Memory B cell (primary cell): ENCODE measurements around the gene BICRAL.
A peak's percentile ranks its signal among the peaks of the same experiment; 100 is the strongest.
"Not testable (repeated sequence)": the region's sequence is repeated elsewhere in the genome, so short reads cannot be mapped to it uniquely, and the experiment has no call there.

ENCODE experiments used
- ATAC-seq: fragments of 150-1000 bp; cut with Tn5 transposase; 2 replicates; pipeline ENCODE4 v1.10.0; 2021; ENCODE audit warnings: low read depth, mild to moderate bottlenecking, moderate library complexity
- DNase-seq, 2 donors: peaks; one replicate each; pipeline ENCODE4 v3.0.0; 2022; ENCODE audit warnings: low spot score in 2 of 2
- H3K27ac Mint-ChIP-seq: one replicate; pipeline ENCODE4 v1.8.0; 2022; ENCODE audit warnings: mild to moderate bottlenecking, moderate library complexity, mixed read lengths
- H3K27me3 Mint-ChIP-seq: one replicate; pipeline ENCODE4 v1.8.0; 2022; ENCODE audit warnings: mixed read lengths
- H3K36me3 Mint-ChIP-seq: one replicate; pipeline ENCODE4 v1.8.0; 2022; ENCODE audit warnings: mild to moderate bottlenecking, mixed read lengths
- H3K4me1 Mint-ChIP-seq: one replicate; pipeline ENCODE4 v1.8.0; 2022; ENCODE audit warnings: mixed read lengths
- H3K4me3 Mint-ChIP-seq: one replicate; pipeline ENCODE4 v1.8.0; 2022; ENCODE audit warnings: mild to moderate bottlenecking, moderate library complexity, mixed read lengths
- H3K9me3 Mint-ChIP-seq: one replicate; pipeline ENCODE4 v1.8.0; 2022; ENCODE audit warnings: mixed read lengths

Gene BICRAL

GRCh38 chr6:42796171-42796570 lies 14.3 kb downstream of the BICRAL start:
- no peak for DNase-seq
- Mint-ChIP-seq H3K4me3 (no peak overlapping the region), H3K9me3 (no peaks in the 10 kb centered on the region), H3K4me1 (peaks cover 8% of the 10 kb centered on the region), H3K27me3 (no peaks in the 10 kb centered on the region), H3K36me3 (no peaks in the 10 kb centered on the region), H3K27ac (peak overlapping the region; percentile 21)
- ATAC-seq, result no peak

GRCh38 chr6:42797696-42798095 lies 15.8 kb downstream of the BICRAL start:
- H3K4me1 Mint-ChIP-seq, H3K4me3 Mint-ChIP-seq, H3K27ac Mint-ChIP-seq: not testable (repeated sequence)

GRCh38 chr6:42805297-42805861 lies 23.5 kb downstream of the BICRAL start:
- peaks cover 7% of the 10 kb centered on the region for H3K36me3 Mint-ChIP-seq
- no peaks in the 10 kb centered on the region for H3K27me3 Mint-ChIP-seq
- H3K9me3 Mint-ChIP-seq, result no peaks in the 10 kb centered on the region
- no peak for ATAC-seq
- peaks cover 7% of the 10 kb centered on the region for H3K4me1 Mint-ChIP-seq
- DNase-seq, result no peak
- H3K4me3 Mint-ChIP-seq, result no peak overlapping the region
- peak overlapping the region; percentile 58 for H3K27ac Mint-ChIP-seq

More at GRCh38 chr6:42797696-42798095, 15.8 kb downstream of the BICRAL start:
- DNase-seq, H3K36me3 Mint-ChIP-seq, H3K9me3 Mint-ChIP-seq, H3K27me3 Mint-ChIP-seq, ATAC-seq: not testable (repeated sequence)

DNA sequence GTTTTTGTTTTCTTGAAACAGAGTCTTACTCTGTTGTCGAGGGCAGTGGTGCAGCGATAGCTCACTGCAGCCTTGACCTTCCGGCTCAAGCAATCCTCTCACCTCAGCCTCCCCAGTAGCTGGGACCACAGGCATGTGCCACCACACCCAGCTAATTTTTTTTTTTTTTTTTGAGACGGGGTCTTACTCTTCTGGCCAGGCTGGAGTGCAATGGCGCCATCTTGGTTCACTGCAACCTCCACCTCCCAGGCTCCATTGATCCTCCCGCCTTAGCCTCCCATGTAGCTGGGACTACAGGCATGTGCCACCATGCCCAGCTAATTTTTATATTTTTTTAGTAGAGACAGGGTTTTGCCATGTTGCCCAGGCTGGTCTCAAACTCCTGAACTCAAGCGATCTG lies 24.5 kb downstream of the BICRAL start:
- H3K4me3 Mint-ChIP-seq, H3K9me3 Mint-ChIP-seq, DNase-seq, H3K4me1 Mint-ChIP-seq, H3K27ac Mint-ChIP-seq, ATAC-seq, H3K27me3 Mint-ChIP-seq: not testable (repeated sequence)
- H3K36me3 Mint-ChIP-seq, result peaks cover 11% of the 10 kb centered on the region

DNA sequence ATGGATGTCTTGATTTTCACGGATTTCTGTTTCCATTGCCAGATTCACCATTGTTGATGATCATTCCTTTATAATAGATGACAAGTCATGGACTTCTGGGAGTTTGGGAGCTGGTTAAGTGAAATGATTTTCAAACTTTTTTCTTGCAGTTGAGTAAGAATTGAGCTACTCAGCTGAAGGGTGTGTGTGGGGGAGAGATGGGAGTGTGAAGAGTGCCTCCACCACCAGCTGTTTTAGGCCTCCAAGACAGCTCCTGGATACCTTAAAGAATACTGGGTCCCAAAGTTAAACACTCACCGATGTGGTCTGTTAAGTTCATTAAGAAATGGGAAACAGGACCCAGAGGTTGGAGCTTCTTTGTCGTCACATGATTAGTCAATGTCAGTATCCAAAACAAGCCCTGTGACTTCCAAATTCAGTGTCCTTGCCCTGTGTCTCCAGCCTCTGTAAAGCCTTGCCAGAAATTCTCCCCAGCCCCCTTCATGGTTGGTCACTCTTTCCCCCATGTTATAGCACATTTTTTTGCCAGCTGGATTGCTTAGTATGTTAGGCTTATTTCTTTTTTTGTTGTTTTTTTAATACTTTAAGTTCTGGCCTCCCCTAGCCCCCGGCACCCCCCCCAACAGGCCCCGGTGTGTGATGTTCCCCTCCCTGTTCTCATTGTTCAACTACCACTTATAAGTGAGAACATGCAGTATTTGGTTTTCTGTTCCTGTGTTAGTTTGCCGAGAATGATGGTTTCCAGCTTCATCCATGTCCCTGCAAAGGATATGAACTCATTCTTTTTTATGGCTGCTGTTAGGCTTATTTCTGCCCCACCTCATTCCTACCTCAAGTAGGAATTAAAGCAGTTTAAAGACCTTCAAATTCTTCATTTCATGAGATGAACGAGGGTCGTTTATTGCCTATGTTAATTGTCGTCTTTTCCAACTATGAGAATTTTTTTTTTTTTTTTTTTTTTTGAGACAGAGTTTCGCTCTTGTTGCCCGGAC lies 26.9 kb downstream of the BICRAL start:
- H3K4me1 Mint-ChIP-seq, result peaks cover 7% of the 10 kb centered on the region
- H3K4me3 Mint-ChIP-seq, result no peak overlapping the region
- ATAC-seq (no peak), DNase-seq (no peak)
- no peak overlapping the region for H3K27ac Mint-ChIP-seq
- peaks cover 11% of the 10 kb centered on the region for H3K36me3 Mint-ChIP-seq
- H3K9me3 Mint-ChIP-seq, result no peaks in the 10 kb centered on the region
- H3K27me3 Mint-ChIP-seq, result no peaks in the 10 kb centered on the region

DNA sequence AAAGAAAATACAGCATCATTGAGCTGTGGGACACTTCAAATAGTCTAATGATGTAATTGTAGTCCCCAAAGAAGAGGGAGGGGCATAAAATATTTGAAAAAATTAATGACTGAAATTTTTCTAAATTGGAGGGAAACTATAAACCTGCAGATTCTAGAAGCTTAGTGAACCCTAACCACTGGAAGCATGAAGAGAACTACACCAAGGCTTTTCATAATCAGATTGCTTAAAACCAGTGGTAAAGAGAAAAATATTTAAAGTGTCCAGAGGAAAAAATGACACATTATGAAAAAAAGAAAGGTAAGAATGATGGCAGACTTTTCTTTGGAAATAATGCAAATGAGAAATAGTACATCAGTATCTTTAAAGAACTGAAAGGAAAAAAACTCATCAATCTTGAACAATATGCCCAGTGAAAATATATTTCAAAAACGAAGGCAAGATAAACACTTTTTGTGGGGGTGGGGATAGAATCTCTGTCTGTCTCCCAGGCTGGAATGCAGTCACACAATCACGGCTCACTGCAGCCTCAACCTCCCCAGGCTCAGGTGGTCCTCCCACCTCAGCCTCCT lies 31.3 kb downstream of the BICRAL start:
- Mint-ChIP-seq H3K36me3 (peaks cover 9% of the 10 kb centered on the region), H3K4me3 (no peak overlapping the region), H3K27ac (no peak overlapping the region), H3K4me1 (peaks cover 3% of the 10 kb centered on the region), H3K27me3 (no peaks in the 10 kb centered on the region), H3K9me3 (no peaks in the 10 kb centered on the region)
- DNase-seq (no peak), ATAC-seq (no peak)

DNA sequence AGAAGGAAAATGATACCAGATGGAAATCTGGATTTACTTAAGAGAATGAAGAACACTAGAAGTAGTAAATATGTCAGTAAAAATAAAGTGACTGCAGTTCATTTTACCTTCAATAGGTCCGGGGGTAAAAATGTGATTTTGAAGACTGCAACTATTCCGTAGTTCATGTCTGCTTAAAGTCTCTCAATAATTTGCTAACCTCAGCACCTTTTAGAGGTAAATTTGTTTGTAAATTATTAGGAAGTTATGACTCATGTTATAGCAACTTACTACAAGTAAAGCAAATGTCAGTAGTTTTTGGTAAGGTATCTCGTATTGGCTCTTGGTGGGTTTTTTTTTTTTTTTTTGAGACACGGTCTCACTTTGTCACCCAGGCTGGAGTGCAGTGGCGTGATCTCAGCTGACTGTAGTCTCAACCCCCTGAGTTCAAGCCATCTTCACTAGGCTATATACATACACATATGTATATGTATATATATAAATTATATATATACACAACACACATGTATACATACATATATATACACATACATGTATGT lies 32.1 kb downstream of the BICRAL start:
- Mint-ChIP-seq H3K36me3 (peaks cover 6% of the 10 kb centered on the region), H3K27me3 (no peaks in the 10 kb centered on the region), H3K27ac (no peak overlapping the region), H3K4me3 (no peak overlapping the region), H3K9me3 (no peaks in the 10 kb centered on the region), H3K4me1 (peaks cover 2% of the 10 kb centered on the region)
- no peak for DNase-seq
- no peak for ATAC-seq

GRCh38 chr6:42815726-42816125 lies 33.9 kb downstream of the BICRAL start:
- DNase-seq, H3K4me3 Mint-ChIP-seq, H3K9me3 Mint-ChIP-seq, H3K27ac Mint-ChIP-seq, H3K36me3 Mint-ChIP-seq, ATAC-seq, H3K27me3 Mint-ChIP-seq: not testable (repeated sequence)
- H3K4me1 Mint-ChIP-seq, result peaks cover 12% of the 10 kb centered on the region

GRCh38 chr6:42817907-42818306 lies 36.1 kb downstream of the BICRAL start:
- H3K27ac Mint-ChIP-seq, result peak overlapping the region; percentile 75
- no peak overlapping the region for H3K4me3 Mint-ChIP-seq
- DNase-seq (no peak), ATAC-seq (no peak)
- peaks cover 19% of the 10 kb centered on the region for H3K4me1 Mint-ChIP-seq
- no peaks in the 10 kb centered on the region for H3K27me3 Mint-ChIP-seq
- H3K9me3 Mint-ChIP-seq, result no peaks in the 10 kb centered on the region
- peaks cover 5% of the 10 kb centered on the region for H3K36me3 Mint-ChIP-seq

GRCh38 chr6:42818416-42818815 lies 36.6 kb downstream of the BICRAL start:
- ATAC-seq (no peak), DNase-seq (no peak)
- no peaks in the 10 kb centered on the region for H3K27me3 Mint-ChIP-seq
- H3K36me3 Mint-ChIP-seq, result peaks cover 5% of the 10 kb centered on the region
- H3K27ac Mint-ChIP-seq, result peak overlapping the region; percentile 75
- no peak overlapping the region for H3K4me3 Mint-ChIP-seq
- peaks cover 19% of the 10 kb centered on the region for H3K4me1 Mint-ChIP-seq
- H3K9me3 Mint-ChIP-seq, result no peaks in the 10 kb centered on the region

GRCh38 chr6:42818878-42819277 lies 37.0 kb downstream of the BICRAL start:
- ATAC-seq (no peak), DNase-seq (no peak)
- no peak overlapping the region for H3K4me3 Mint-ChIP-seq
- H3K9me3 Mint-ChIP-seq, result no peaks in the 10 kb centered on the region
- H3K4me1 Mint-ChIP-seq, result peaks cover 19% of the 10 kb centered on the region
- peak overlapping the region; percentile 75 for H3K27ac Mint-ChIP-seq
- no peaks in the 10 kb centered on the region for H3K27me3 Mint-ChIP-seq
- peaks cover 5% of the 10 kb centered on the region for H3K36me3 Mint-ChIP-seq

DNA sequence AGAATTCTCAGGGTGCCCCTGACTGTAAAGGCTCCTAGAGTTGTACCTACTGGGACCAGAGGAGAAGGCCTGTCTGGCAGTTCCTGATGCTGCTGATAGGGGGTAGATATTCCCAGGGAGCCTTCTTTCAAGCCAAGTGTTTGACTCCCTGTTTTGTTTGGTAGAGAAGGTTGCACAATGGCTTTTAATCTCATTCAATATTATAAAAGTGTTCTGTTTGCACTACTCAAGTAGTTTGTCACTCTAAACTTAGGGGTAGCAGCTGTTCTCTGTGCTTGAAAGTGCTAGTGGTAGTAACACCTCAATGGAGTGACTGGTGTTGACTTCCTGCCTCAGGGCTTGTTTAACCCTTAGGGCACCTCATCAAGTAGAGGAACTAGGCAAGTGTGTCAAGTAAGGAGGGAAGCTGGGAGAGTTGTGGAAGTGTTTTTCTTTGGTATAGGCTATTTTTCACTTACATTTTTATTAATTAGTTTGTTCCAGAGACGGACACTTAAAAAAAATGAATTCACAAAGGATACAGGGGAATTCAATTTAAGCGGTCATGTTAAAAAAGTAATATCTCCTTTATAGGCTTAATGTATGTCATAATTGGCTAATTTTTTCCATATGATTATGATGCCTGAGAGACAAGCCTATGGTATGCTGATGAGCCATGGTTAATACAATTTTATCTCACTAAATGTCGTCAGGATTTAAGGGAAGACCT lies 38.1 kb downstream of the BICRAL start:
- Mint-ChIP-seq H3K36me3 (peaks cover 5% of the 10 kb centered on the region), H3K27ac (peak overlapping the region; percentile 72), H3K9me3 (no peaks in the 10 kb centered on the region), H3K4me1 (peaks cover 19% of the 10 kb centered on the region), H3K27me3 (no peaks in the 10 kb centered on the region), H3K4me3 (no peak overlapping the region)
- ATAC-seq, result peak; percentile 60
- no peak for DNase-seq

GRCh38 chr6:42820512-42821340 lies 38.9 kb downstream of the BICRAL start:
- Mint-ChIP-seq H3K4me3 (no peak overlapping the region), H3K4me1 (peaks cover 19% of the 10 kb centered on the region), H3K9me3 (no peaks in the 10 kb centered on the region), H3K27ac (peak overlapping the region; percentile 19), H3K36me3 (peaks cover 5% of the 10 kb centered on the region), H3K27me3 (no peaks in the 10 kb centered on the region)
- no peak for ATAC-seq
- DNase-seq, result no peak
